ENCODE results near the gene PCDH9.

- no peak for TF ChIP-seq POLR2AphosphoS5 (IDR thresholded peaks at IDR 0.05; ENCODE audit: borderline replicate concordance, low read depth, low read length)
- TF ChIP-seq EZH2 (IDR thresholded peaks at IDR 0.05), result no peak
Observed at GRCh38 chr13:66322193-66322740, 907.9 kb downstream of the PCDH9 start.
